HepG2 (cell line): Measurements from ENCODE around the gene ADAM19. TPM values are rescaled to one million over a fixed set of nuclear protein-coding genes. Genes with fewer than 3 reads are reported as not detected.

Source experiments
- ATAC-seq: fragments of 200-7000 bp; cut with Tn5 transposase; 3 replicates; pipeline ENCODE4 v1.9.1; 2020; ENCODE audit warnings: mild to moderate bottlenecking, moderate library complexity
- BruUV-seq: library from RNA; stranded (reverse); fragments of 400-500 nt; replicated peaks from 2 replicates; lab custom pipeline; 2021; lab: Mats Ljungman, UMichigan
- CTCF ChIA-PET: fragments of 300-600 bp; formaldehyde crosslinking; extraction: SDS; loops from one replicate; lab custom pipeline; 2021; ENCODE audit warnings: low total read pairs, inconsistent platforms, low intra/inter-chr PET ratio; lab: Yijun Ruan, JAX
- POLR2A ChIA-PET: fragments of 350-600 bp; sonication (Branson Sonifier 250); formaldehyde crosslinking; loops from one replicate; lab custom pipeline; 2020; ENCODE audit warnings: antibody characterized with exemption, inconsistent platforms; lab: Yijun Ruan, JAX
- DNase-seq: peaks from one replicate; pipeline ENCODE4 v3.0.0-alpha.2; 2015; ENCODE audit warnings: low spot score
- FAIRE-seq: peaks from 3 replicates; lab custom pipeline; 2011; peaks lifted over from hg19 to GRCh38; lab: Jason Lieb, UNC
- H2AFZ ChIP-seq: one replicate; pipeline ENCODE4 v1.6.1; 2011; ENCODE audit warnings: low read length, inconsistent platforms
- H3K27ac ChIP-seq: fragments of 300-600 bp; 3 replicates; pipeline ENCODE4 v1.8.0; 2011; ENCODE audit warnings: mixed run types, mild to moderate bottlenecking, mixed read lengths, low read length, inconsistent platforms; ENCODE audit not compliant: insufficient read depth; ENCODE audit errors: extremely low read length
- H3K27me3 ChIP-seq, 2 experiments: fragments of 200-600 bp in 1 of 2; 2 replicates in 1 of 2; 3 replicates in 1 of 2; pipeline versions ENCODE4 v1.6.0 to v1.8.0; 2011; ENCODE audit warnings: low read length in 2 of 2, mild to moderate bottlenecking in 2 of 2, moderate library complexity in 2 of 2, inconsistent platforms in 1 of 2; ENCODE audit not compliant: insufficient read depth in 2 of 2, control insufficient read depth in 1 of 2
- H3K36me3 ChIP-seq, 2 experiments: fragments of 200-600 bp in 1 of 2; replicated peaks in 1 of 2; 2 replicates in 1 of 2; 3 replicates in 1 of 2; pipeline versions ENCODE4 v1.5.1 to v1.8.0; 2011; ENCODE audit warnings: low read length in 2 of 2, inconsistent platforms in 1 of 2; ENCODE audit not compliant: insufficient read depth in 2 of 2, control insufficient read depth in 1 of 2
- H3K4me1 ChIP-seq: 2 replicates; pipeline ENCODE4 v1.5.1; 2012; ENCODE audit warnings: low read length, inconsistent platforms; ENCODE audit not compliant: insufficient read depth
- H3K4me2 ChIP-seq: 2 replicates; pipeline ENCODE4 v1.6.0; 2011; ENCODE audit warnings: low read depth, low read length, inconsistent platforms
- H3K4me3 ChIP-seq, 3 experiments: fragments of 200-600 bp in 1 of 3; sonication (generic), shearing (Covaris generic) in 1 of 3; replicated peaks in 1 of 3; 2 replicates each; pipeline ENCODE4 v1.5.1; 2011 to 2016; ENCODE audit warnings: low read length in 3 of 3, inconsistent platforms in 2 of 3, low read depth in 2 of 3, mild to moderate bottlenecking in 2 of 3, control low read depth in 1 of 3, mixed read lengths in 1 of 3; ENCODE audit not compliant: insufficient read depth in 1 of 3
- H3K79me2 ChIP-seq: one replicate; pipeline ENCODE4 v1.6.1; 2011; ENCODE audit warnings: low read length, inconsistent platforms; ENCODE audit not compliant: insufficient read depth
- H3K9ac ChIP-seq: 2 replicates; pipeline ENCODE4 v1.6.0; 2011; ENCODE audit warnings: mild to moderate bottlenecking, low read depth, low read length, inconsistent platforms; ENCODE audit not compliant: insufficient read depth
- H3K9me3 ChIP-seq: 2 replicates; pipeline ENCODE4 v1.5.1; 2012; ENCODE audit warnings: mild to moderate bottlenecking, low read length
- H4K20me1 ChIP-seq: 2 replicates; pipeline ENCODE4 v1.6.0; 2011; ENCODE audit warnings: inconsistent platforms, mild to moderate bottlenecking, low read length, moderate library complexity; ENCODE audit not compliant: insufficient read depth
- FOXP4 ChIP-seq: sonication (generic); formaldehyde crosslinking; IDR thresholded peaks from 2 replicates; pipeline ENCODE4 v1.4.0; 2020; ENCODE audit warnings: missing genetic modification reagents
- GMEB1 ChIP-seq: sonication (generic); formaldehyde crosslinking; IDR thresholded peaks from 2 replicates; pipeline ENCODE4 v1.5.1; 2020; ENCODE audit warnings: missing genetic modification reagents, mild to moderate bottlenecking, borderline replicate concordance
- SRSF9 ChIP-seq: fragments of 200-400 bp; formaldehyde crosslinking; IDR thresholded peaks from 2 replicates; pipeline ENCODE4 v1.6.1; 2018; ENCODE audit warnings: borderline replicate concordance, mild to moderate bottlenecking, low read depth, low read length; ENCODE audit not compliant: insufficient read depth, poor library complexity, severe bottlenecking
- STAG1 ChIP-seq: sonication (generic); formaldehyde crosslinking; IDR thresholded peaks from 2 replicates; pipeline ENCODE4 v1.4.0; 2020; ENCODE audit warnings: missing genetic modification reagents
- STAT5B ChIP-seq: sonication (generic); formaldehyde crosslinking; IDR thresholded peaks from 2 replicates; pipeline ENCODE4 v1.4.0; 2020; ENCODE audit warnings: missing genetic modification reagents
- ZBTB10 ChIP-seq: sonication (generic); formaldehyde crosslinking; IDR thresholded peaks from 2 replicates; pipeline ENCODE4 v1.4.0; 2020; ENCODE audit warnings: missing genetic modification reagents, borderline replicate concordance
- ZNF17 ChIP-seq: sonication (generic); formaldehyde crosslinking; IDR thresholded peaks from 2 replicates; pipeline ENCODE4 v1.5.0; 2020; ENCODE audit warnings: mild to moderate bottlenecking, missing genetic modification reagents
- ZNF530 ChIP-seq: sonication (generic); formaldehyde crosslinking; IDR thresholded peaks from 2 replicates; pipeline ENCODE4 v1.5.0; 2020; ENCODE audit warnings: low read depth, mild to moderate bottlenecking, missing genetic modification reagents
- ZNF576 ChIP-seq: sonication (generic); formaldehyde crosslinking; IDR thresholded peaks from 2 replicates; pipeline ENCODE4 v1.4.0; 2020; ENCODE audit warnings: mild to moderate bottlenecking, missing genetic modification reagents
- ZNF737 ChIP-seq: sonication (generic); formaldehyde crosslinking; IDR thresholded peaks from 2 replicates; pipeline ENCODE4 v1.5.0; 2020; ENCODE audit warnings: missing genetic modification reagents, mild to moderate bottlenecking, borderline replicate concordance
- WGBS: methylation state at CpG from one replicate; pipeline ENCODE4 v1.1.6; 2017; ENCODE audit warnings: low lambda C conversion rate; 5-methylcytosine and 5-hydroxymethylcytosine counted together
- in situ Hi-C: cut with HindIII; loops from 2 replicates; pipeline ENCODE4 v1.10.0; 2017; ENCODE audit warnings: low pct_unique_long_range_greater_than_20kb; ENCODE audit not compliant: extremely low pct_ligation_motif_present
- intact Hi-C: fragments of 100-400 bp; cut with micrococcal nuclease; formaldehyde crosslinking; loops from one replicate; pipeline ENCODE4 v1.10.0; 2022; ENCODE audit not compliant: unreplicated experiment
- polyA plus RNA-seq, 8 experiments: library from polyadenylated mRNA; depleted of rRNA in 3 of 8; stranded (reverse) in 7 of 8; unstranded in 1 of 8; fragments of >200 nt; fragmentation: Illumina TruSeq in 4 of 8; extraction: Trizol in 4 of 8; gene quantifications; 2 replicates each; pipeline versions ENCODE4 v1.2.1 to v1.2.3, GENCODE V29; 2011 to 2016; ENCODE audit warnings: low read depth in 4 of 8, missing spikeins in 1 of 8, mixed read lengths in 1 of 8; ENCODE audit not compliant: insufficient read depth in 1 of 8
- total RNA-seq, 5 experiments: library from RNA; depleted of rRNA; stranded (reverse); fragments of >200 nt; fragmentation: Illumina TruSeq; extraction: Trizol; gene quantifications; 2 replicates each; pipeline ENCODE4 v1.2.3, GENCODE V29; 2016; ENCODE audit warnings: low read depth in 1 of 5

Gene ADAM19
- total and polyA plus RNA-seq, 2 of the 13 experiments (the other 11 are each of a cell fraction or from before 2014, with no cell fraction given) = 0.38 to 0.74 TPM

GRCh38 chr5:157530226-157530972 is 45.2 kb downstream of the ADAM19 start:
- in situ Hi-C loops = no loop called here
- ATAC-seq (no peak), DNase-seq (no peak), FAIRE-seq (no peak)
- Histone ChIP-seq H3K4me3 (no peak overlapping the region), H3K4me1 (no peaks in the 10 kb centered on the region), H3K27me3 (no peaks in the 10 kb centered on the region), H3K79me2 (no peaks in the 10 kb centered on the region), H2AFZ (no peak overlapping the region), H4K20me1 (no peaks in the 10 kb centered on the region), H3K27ac (no peak overlapping the region), H3K36me3 (no peaks in the 10 kb centered on the region), H3K9me3 (no peaks in the 10 kb centered on the region), H3K9ac (no peak overlapping the region), H3K4me2 (no peak overlapping the region)
- BruUV-seq = no TSS peak
- TF ChIP-seq SRSF9 (no peak), STAG1 (CRISPR knock-in tag) (no peak)
- intact Hi-C loops = no loop called here
- ChIA-PET POLR2A (no interaction called here), CTCF (no interaction called here)
- 60% methylated on average over 13 of the region's 13 CpGs for WGBS

- no peak overlapping the region for H3K27ac ChIP-seq
- POLR2A ChIA-PET = no interaction called here
- no peaks in the 10 kb centered on the region for H3K36me3 ChIP-seq
- no peaks in the 10 kb centered on the region for H3K79me2 ChIP-seq
- BruUV-seq = no TSS peak
- no peaks in the 10 kb centered on the region for H4K20me1 ChIP-seq
- no peak overlapping the region for H3K9ac ChIP-seq
- H3K27me3 ChIP-seq = no peaks in the 10 kb centered on the region
- ATAC-seq (no peak), FAIRE-seq (no peak), DNase-seq (no peak)
- no peak overlapping the region for H3K4me2 ChIP-seq
- H3K4me1 ChIP-seq = no peaks in the 10 kb centered on the region
- no peak overlapping the region for H2AFZ ChIP-seq
- no peak overlapping the region for H3K4me3 ChIP-seq
- CTCF ChIA-PET = no interaction called here
- intact Hi-C loops (no loop called here), in situ Hi-C loops (no loop called here)
- H3K9me3 ChIP-seq = no peaks in the 10 kb centered on the region
- 70% methylated on average over 1 of the region's 1 CpG for WGBS
- TF ChIP-seq ZNF737 = no peak
- TF ChIP-seq ZNF576 (CRISPR knock-in tag) = no peak
- no peak for TF ChIP-seq ZNF530 (CRISPR knock-in tag)
- TF ChIP-seq ZBTB10 (CRISPR knock-in tag) = no peak
- no peak for TF ChIP-seq FOXP4 (CRISPR knock-in tag)
- no peak for TF ChIP-seq GMEB1 (CRISPR knock-in tag)
- TF ChIP-seq ZNF17 (CRISPR knock-in tag) = no peak
- no peak for TF ChIP-seq STAT5B
Observed at GRCh38 chr5:157529002-157529401, 46.6 kb downstream of the ADAM19 start.
